Transverse colon (tissue), 4 donors: ENCODE results near the gene SMARCC1. TPM values are rescaled to one million over a fixed set of nuclear protein-coding genes. Genes with fewer than 3 reads are reported as not detected.

Experiments used
- DNase-seq: peaks from one replicate; pipeline ENCODE4 v3.0.0-alpha.2; 2019
- H3K27ac ChIP-seq, 4 donors: fragments of 200-600 bp; sonication (generic); 2 replicates each; pipeline ENCODE4 v1.5.1; 2016 to 2018; ENCODE audit warnings: inconsistent platforms in 4 of 4
- H3K27me3 ChIP-seq: fragments of 200-600 bp; sonication (generic); 2 replicates; pipeline ENCODE4 v1.5.1; 2017; ENCODE audit warnings: inconsistent platforms
- H3K36me3 ChIP-seq, 4 donors: fragments of 200-600 bp; sonication (generic); 2 replicates each; pipeline ENCODE4 v1.5.1; 2017 to 2019; ENCODE audit warnings: inconsistent platforms in 4 of 4
- H3K4me1 ChIP-seq, 4 donors: fragments of 200-600 bp; sonication (generic); 2 replicates each; pipeline ENCODE4 v1.5.1; 2017 to 2020; ENCODE audit warnings: inconsistent platforms in 4 of 4
- H3K4me3 ChIP-seq, 4 donors: fragments of 200-600 bp; sonication (generic); 1 replicate in 1 of 4; 2 replicates in 3 of 4; pipeline versions ENCODE4 v1.5.1 to v1.6.1; 2017 to 2019; ENCODE audit warnings: inconsistent platforms in 4 of 4
- H3K9me3 ChIP-seq, 2 donors: fragments of 200-600 bp; sonication (generic); 2 replicates each; pipeline ENCODE4 v1.5.1; 2017 to 2019; ENCODE audit warnings: inconsistent platforms in 2 of 2
- EP300 ChIP-seq: sonication (generic); formaldehyde crosslinking; IDR thresholded peaks from one replicate; pipeline ENCODE4 v1.6.1; 2017; ENCODE audit warnings: antibody characterized with exemption, low read depth
- POLR2A ChIP-seq: fragments of 450-650 bp; IDR thresholded peaks from one replicate; pipeline ENCODE4 v1.6.1; 2016; ENCODE audit warnings: antibody characterized with exemption, mild to moderate bottlenecking, moderate library complexity
- POLR2AphosphoS5 ChIP-seq, 3 donors: sonication (generic); formaldehyde crosslinking; IDR thresholded peaks; one replicate each; pipeline ENCODE4 v1.6.1; 2016; ENCODE audit warnings: antibody characterized with exemption in 3 of 3
- WGBS, 2 donors: methylation state at CpG; one replicate each; pipeline ENCODE4 v1.1.5; 2018; ENCODE audit warnings: low coverage in 1 of 2; 5-methylcytosine and 5-hydroxymethylcytosine counted together
- in situ Hi-C, 4 donors: fragments of 200-750 bp; cut with MboI; loops; one replicate each; pipeline versions ENCODE4 v1.15.0 to v1.15.1; 2017; ENCODE audit warnings: low sequenced_read_pairs in 3 of 4, low pct_ligation_motif_present in 1 of 4, low pct_unique_long_range_greater_than_20kb in 1 of 4
- intact Hi-C: fragments of 100-400 bp; cut with DNase I; formaldehyde crosslinking; loops from one replicate; pipeline ENCODE4 v1.15.1; 2023; ENCODE audit warnings: low total_unique reads
- total RNA-seq, 4 donors: library from RNA; depleted of rRNA; stranded (reverse); fragments of >200 nt; gene quantifications; one replicate each; pipeline ENCODE4 v1.1.0, GENCODE V29; 2016
- TF ChIP-seq, protein P1 (sequence below), 5 experiments: fragments of 200-600 bp in 3 of 5; fragments of 450-650 bp in 2 of 5; sonication (generic) in 3 of 5; IDR thresholded peaks; 1 replicate in 2 of 5; 2 replicates in 3 of 5; pipeline ENCODE4 v1.5.1; 2016 to 2017; ENCODE audit warnings: antibody characterized with exemption in 5 of 5, inconsistent platforms in 3 of 5, mild to moderate bottlenecking in 2 of 5, moderate library complexity in 1 of 5

Gene SMARCC1
- total RNA-seq, 4 donors from 2014 or later, result 21.3 to 70.8 (median 45.0) TPM

DNA sequence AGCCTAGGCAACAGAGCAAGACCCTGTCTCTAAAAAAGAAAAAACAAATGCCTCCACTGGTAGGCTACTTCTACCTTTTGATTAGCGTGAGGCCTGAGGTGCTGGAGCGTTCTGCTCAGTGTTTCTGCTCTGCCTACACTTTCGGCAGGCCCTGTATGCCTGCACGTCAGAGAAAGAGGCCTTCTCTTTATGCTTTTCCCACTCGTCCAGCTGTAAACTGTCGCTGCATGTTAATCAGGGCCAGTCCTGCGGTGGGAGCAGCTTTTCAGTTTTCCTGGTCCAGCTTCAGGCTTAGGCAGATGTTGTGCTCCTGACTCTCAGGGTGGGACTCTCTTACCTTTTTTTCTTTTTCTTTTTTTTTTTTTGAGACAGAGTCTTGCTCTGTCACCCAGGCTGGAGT is 228.3 kb downstream of the SMARCC1 start:
- in situ Hi-C loops, result no loop called here
- DNase-seq, result no peak
- H3K36me3 ChIP-seq, result no peaks in the 10 kb centered on the region
- WGBS, 2 donors, result 82% methylated on average over 7 of the region's 7 CpGs; no CpG with 5 or more reads in 1 of the 2 donors
- H3K9me3 ChIP-seq, result no peaks in the 10 kb centered on the region
- no peak overlapping the region for H3K27ac ChIP-seq
- H3K4me3 ChIP-seq, result no peak overlapping the region
- no peaks in the 10 kb centered on the region for H3K27me3 ChIP-seq
- TF ChIP-seq, protein P1, sequence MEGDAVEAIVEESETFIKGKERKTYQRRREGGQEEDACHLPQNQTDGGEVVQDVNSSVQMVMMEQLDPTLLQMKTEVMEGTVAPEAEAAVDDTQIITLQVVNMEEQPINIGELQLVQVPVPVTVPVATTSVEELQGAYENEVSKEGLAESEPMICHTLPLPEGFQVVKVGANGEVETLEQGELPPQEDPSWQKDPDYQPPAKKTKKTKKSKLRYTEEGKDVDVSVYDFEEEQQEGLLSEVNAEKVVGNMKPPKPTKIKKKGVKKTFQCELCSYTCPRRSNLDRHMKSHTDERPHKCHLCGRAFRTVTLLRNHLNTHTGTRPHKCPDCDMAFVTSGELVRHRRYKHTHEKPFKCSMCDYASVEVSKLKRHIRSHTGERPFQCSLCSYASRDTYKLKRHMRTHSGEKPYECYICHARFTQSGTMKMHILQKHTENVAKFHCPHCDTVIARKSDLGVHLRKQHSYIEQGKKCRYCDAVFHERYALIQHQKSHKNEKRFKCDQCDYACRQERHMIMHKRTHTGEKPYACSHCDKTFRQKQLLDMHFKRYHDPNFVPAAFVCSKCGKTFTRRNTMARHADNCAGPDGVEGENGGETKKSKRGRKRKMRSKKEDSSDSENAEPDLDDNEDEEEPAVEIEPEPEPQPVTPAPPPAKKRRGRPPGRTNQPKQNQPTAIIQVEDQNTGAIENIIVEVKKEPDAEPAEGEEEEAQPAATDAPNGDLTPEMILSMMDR (IDR thresholded peaks at IDR 0.05), result no peak
- TF ChIP-seq POLR2AphosphoS5 (IDR thresholded peaks at IDR 0.05) (no peak), POLR2A (no peak), EP300 (no peak)
- intact Hi-C loops, result no loop called here
- H3K4me1 ChIP-seq, result no peaks in the 10 kb centered on the region

DNA sequence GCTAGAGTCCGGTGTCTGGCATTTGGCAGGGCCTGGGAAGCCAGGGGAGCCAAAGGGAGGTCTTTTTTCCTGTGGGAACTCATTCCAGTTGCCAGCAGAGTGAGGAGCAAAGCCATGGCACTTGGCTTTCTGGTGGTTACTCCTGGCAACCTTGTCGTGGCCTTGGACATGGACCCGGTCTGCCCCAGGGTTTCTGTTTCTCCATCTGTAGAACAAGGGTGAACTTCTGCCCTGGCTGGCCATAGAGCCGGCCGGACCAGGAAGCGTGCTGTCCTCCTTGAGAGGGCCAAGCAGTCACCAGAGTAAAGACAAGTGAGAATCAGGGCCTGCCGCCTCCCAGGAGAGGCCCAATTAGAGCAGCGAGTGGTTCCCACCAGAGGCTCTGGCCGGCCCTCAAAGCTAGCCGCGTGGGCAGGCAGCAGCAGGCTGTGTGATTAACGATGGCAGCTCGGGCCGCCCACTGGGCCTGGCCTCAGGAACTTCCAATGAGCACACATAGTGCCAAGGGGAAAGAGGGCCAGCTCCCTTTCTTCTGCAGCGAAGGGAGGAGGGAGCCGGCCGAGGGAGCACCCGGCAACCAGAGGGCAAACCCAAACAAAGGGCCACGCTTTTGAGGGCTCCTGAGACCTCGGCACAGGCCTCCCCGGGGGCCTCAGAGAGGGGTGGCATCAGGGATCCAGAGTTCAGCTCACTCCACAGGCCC is 239.1 kb downstream of the SMARCC1 start:
- H3K9me3 ChIP-seq, result no peaks in the 10 kb centered on the region
- TF ChIP-seq POLR2AphosphoS5 (IDR thresholded peaks at IDR 0.05), result no peak
- TF ChIP-seq POLR2A, result no peak
- TF ChIP-seq, protein P1 (IDR thresholded peaks at IDR 0.05), result no peak
- no peak for TF ChIP-seq EP300
- intact Hi-C loops (no loop called here), in situ Hi-C loops (loop anchor here in 1 of 4 donors (25.0 kb wide), 1 partner anchor 620 kb away; no protein-coding TSS in a partner anchor)
- H3K27ac ChIP-seq, result peak overlapping the region in 1 of 4 donors; percentile 24
- DNase-seq, result peak; percentile 14
- peaks cover 0 to 9% (median 2%) of the 10 kb centered on the region in 4 donors for H3K4me1 ChIP-seq
- no peaks in the 10 kb centered on the region for H3K36me3 ChIP-seq
- no peaks in the 10 kb centered on the region for H3K27me3 ChIP-seq
- 68% methylated on average over 21 of the region's 21 CpGs; no CpG with 5 or more reads in 1 of the 2 donors for WGBS, 2 donors
- no peak overlapping the region for H3K4me3 ChIP-seq

DNA sequence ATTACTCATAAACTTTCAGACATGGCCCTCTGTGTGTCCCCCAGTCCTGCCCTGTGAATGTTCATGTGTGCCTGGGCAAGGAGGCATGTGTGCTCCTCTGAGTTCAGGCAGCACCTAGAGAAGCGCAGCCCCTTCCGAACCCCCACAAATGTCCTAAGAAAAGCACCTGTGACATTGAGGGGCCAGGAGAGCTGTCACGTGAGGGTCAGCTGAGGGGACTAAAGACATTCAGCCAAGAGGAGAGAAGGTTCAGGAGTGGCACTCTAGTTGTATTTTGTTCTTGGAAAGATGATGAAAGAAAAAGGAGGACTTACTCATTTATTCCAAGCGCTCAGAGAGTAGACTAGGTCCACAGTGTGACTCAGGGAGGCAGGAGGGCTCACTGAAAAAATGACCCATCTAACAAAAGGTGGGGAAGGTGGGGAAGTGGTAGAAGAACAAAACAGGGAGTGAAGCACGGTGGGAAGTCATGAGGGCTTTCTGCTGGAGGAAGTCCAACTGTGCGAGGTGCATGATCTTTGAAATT is 240.0 kb downstream of the SMARCC1 start:
- H3K4me3 ChIP-seq, result no peak overlapping the region
- in situ Hi-C loops (loop anchor here in 1 of 4 donors (25.0 kb wide), 1 partner anchor 621 kb away; no protein-coding TSS in a partner anchor), intact Hi-C loops (no loop called here)

DNA sequence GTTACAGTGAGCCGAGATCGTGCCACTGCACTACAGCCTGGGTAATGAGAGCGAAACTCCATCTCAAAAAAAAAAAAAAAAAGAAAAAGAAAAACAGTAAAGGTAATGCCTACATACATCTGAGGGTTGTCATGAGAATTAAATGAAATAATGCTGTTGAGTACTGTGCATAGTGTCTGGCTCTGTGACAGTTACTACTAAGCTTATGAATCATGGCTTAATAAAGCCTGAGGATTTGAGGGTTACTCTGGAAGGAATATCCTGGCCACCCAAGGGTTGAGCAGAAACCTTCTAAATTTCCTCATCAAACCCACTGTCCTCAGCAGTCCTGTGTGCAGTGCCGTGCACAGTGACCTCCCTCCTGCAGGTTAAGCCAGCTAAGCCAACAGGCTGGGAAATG is 241.4 kb downstream of the SMARCC1 start:
- in situ Hi-C loops, result loop anchor here in 1 of 4 donors (25.0 kb wide), 1 partner anchor 622 kb away; no protein-coding TSS in a partner anchor

More for the DNA sequence above, 240.0 kb downstream of the SMARCC1 start:
- WGBS, 2 donors, result 59 to 68% methylated on average over 6 of the region's 6 CpGs
- H3K27ac ChIP-seq, result no peak overlapping the region
- peaks cover 0 to 9% (median 2%) of the 10 kb centered on the region in 4 donors for H3K4me1 ChIP-seq
- no peaks in the 10 kb centered on the region for H3K36me3 ChIP-seq
- DNase-seq, result no peak
- H3K9me3 ChIP-seq, result no peaks in the 10 kb centered on the region
- TF ChIP-seq, protein P1 (IDR thresholded peaks at IDR 0.05), result no peak
- no peak for TF ChIP-seq EP300
- TF ChIP-seq POLR2AphosphoS5 (IDR thresholded peaks at IDR 0.05), result no peak
- TF ChIP-seq POLR2A, result no peak
- H3K27me3 ChIP-seq, result no peaks in the 10 kb centered on the region

More for the DNA sequence above, 241.4 kb downstream of the SMARCC1 start:
- WGBS, 2 donors, result 80 to 87% methylated on average over 1 to 4 of the region's 4 CpGs
- intact Hi-C loops, result no loop called here
- H3K4me3 ChIP-seq, result no peak overlapping the region
- no peaks in the 10 kb centered on the region for H3K27me3 ChIP-seq
- H3K9me3 ChIP-seq, result no peaks in the 10 kb centered on the region
- H3K36me3 ChIP-seq, result no peaks in the 10 kb centered on the region
- peaks cover 0 to 9% (median 2%) of the 10 kb centered on the region in 4 donors for H3K4me1 ChIP-seq
- TF ChIP-seq, protein P1 (IDR thresholded peaks at IDR 0.05), result no peak
- TF ChIP-seq EP300 (no peak), POLR2A (no peak), POLR2AphosphoS5 (IDR thresholded peaks at IDR 0.05) (no peak)
- no peak overlapping the region for H3K27ac ChIP-seq
- no peak for DNase-seq
